GM12878 (cell line): ENCODE results near the gene SLC6A16. TPM values are rescaled to one million over a fixed set of nuclear protein-coding genes. Genes with fewer than 3 reads are reported as not detected.

Experiments
- ATF2 ChIP-seq: IDR thresholded peaks from 2 replicates; pipeline ENCODE4 v1.6.1; 2012; ENCODE audit warnings: low read length, inconsistent platforms
- ATF3 ChIP-seq: IDR thresholded peaks from 2 replicates; pipeline ENCODE4 v1.6.1; 2011; ENCODE audit warnings: low read depth, mild to moderate bottlenecking, low read length, moderate library complexity, borderline replicate concordance; ENCODE audit errors: extremely low read depth
- BCL11A ChIP-seq: IDR thresholded peaks from 2 replicates; pipeline ENCODE4 v1.6.1; 2011; ENCODE audit warnings: low read depth, low read length
- CBFB ChIP-seq: IDR thresholded peaks from 2 replicates; pipeline ENCODE4 v1.6.1; 2016; ENCODE audit warnings: antibody characterized with exemption, low read depth
- CBX5 ChIP-seq: sonication (generic); IDR thresholded peaks from 2 replicates; pipeline ENCODE4 v1.6.1; 2016; ENCODE audit warnings: low read depth, moderate library complexity, mild to moderate bottlenecking, inconsistent platforms
- CREM ChIP-seq: IDR thresholded peaks from 2 replicates; pipeline ENCODE4 v1.6.1; 2014; ENCODE audit warnings: antibody characterized with exemption, low read depth
- CTCF ChIP-seq, 3 experiments: IDR thresholded peaks in 2 of 3; conservative IDR thresholded peaks in 1 of 3; 2 replicates each; pipeline ENCODE4 v1.5.1; 2011; ENCODE audit warnings: low read depth in 3 of 3, low read length in 3 of 3, mild to moderate bottlenecking in 3 of 3, control low read depth in 2 of 3, moderate library complexity in 2 of 3, inconsistent platforms in 1 of 3, mixed read lengths in 1 of 3; ENCODE audit not compliant: control insufficient read depth in 2 of 3, insufficient read depth in 1 of 3; ENCODE audit errors: extremely low read depth in 1 of 3
- CUX1 ChIP-seq: IDR thresholded peaks from 2 replicates; pipeline ENCODE4 v1.6.1; 2012; ENCODE audit warnings: improper control_type of control experiment, low read depth, low read length; ENCODE audit not compliant: insufficient replicate concordance
- ETV6 ChIP-seq, 2 experiments: fragments of 450-650 bp in 1 of 2; IDR thresholded peaks in 1 of 2; conservative IDR thresholded peaks in 1 of 2; 2 replicates each; pipeline ENCODE4 v1.6.1; 2014; ENCODE audit warnings: antibody characterized with exemption in 1 of 2, borderline replicate concordance in 1 of 2, low read depth in 1 of 2, mild to moderate bottlenecking in 1 of 2, moderate library complexity in 1 of 2
- MTA3 ChIP-seq: IDR thresholded peaks from 2 replicates; pipeline ENCODE4 v1.6.1; 2012; ENCODE audit warnings: low read length, inconsistent platforms, borderline replicate concordance
- MXI1 ChIP-seq: fragments of 150-350 bp; IDR thresholded peaks from 2 replicates; pipeline ENCODE4 v1.6.1; 2011; ENCODE audit warnings: low read depth, mild to moderate bottlenecking, inconsistent platforms, low read length, improper control_type of control experiment
- NR2C1 ChIP-seq: fragments of 450-650 bp; IDR thresholded peaks from 2 replicates; pipeline ENCODE4 v1.6.1; 2017; ENCODE audit warnings: antibody characterized with exemption, mild to moderate bottlenecking, moderate library complexity
- PKNOX1 ChIP-seq: fragments of 450-650 bp; IDR thresholded peaks from 2 replicates; pipeline ENCODE4 v1.6.1; 2016; ENCODE audit warnings: mild to moderate bottlenecking
- POLR2A ChIP-seq: IDR thresholded peaks from 2 replicates; pipeline ENCODE4 v1.6.1; 2011; ENCODE audit warnings: low read depth, mild to moderate bottlenecking, low read length
- SIN3A ChIP-seq: IDR thresholded peaks from 2 replicates; pipeline ENCODE4 v1.6.1; 2012; ENCODE audit warnings: low read depth, low read length, improper control_type of control experiment
- SMC3 ChIP-seq: IDR thresholded peaks from 2 replicates; pipeline ENCODE4 v1.6.1; 2011; ENCODE audit warnings: low read length, improper control_type of control experiment, borderline replicate concordance
- STAT1 ChIP-seq: fragments of 450-650 bp; conservative IDR thresholded peaks from 2 replicates; pipeline ENCODE4 v1.6.1; 2014; ENCODE audit warnings: antibody characterized with exemption, mild to moderate bottlenecking
- USF1 ChIP-seq: IDR thresholded peaks from 2 replicates; pipeline ENCODE4 v1.6.1; 2011; ENCODE audit warnings: borderline replicate concordance, low read depth, mild to moderate bottlenecking, moderate library complexity, mixed read lengths, low read length; ENCODE audit not compliant: insufficient read depth; ENCODE audit errors: extremely low read length
- polyA plus RNA-seq, 11 experiments: library from polyadenylated mRNA; depleted of rRNA in 4 of 11; unstranded in 6 of 11; stranded (reverse) in 5 of 11; fragments of >200 nt; fragmentation: Nextera tagmentation in 4 of 11; fragmentation: Illumina TruSeq in 1 of 11; extraction: Ambion mirVana in 4 of 11; extraction: Trizol in 1 of 11; gene quantifications; 1 replicate in 1 of 11; 2 replicates in 10 of 11; pipeline versions ENCODE4 v1.2.1 to v1.2.3, GENCODE V29; 2011 to 2016; ENCODE audit warnings: inconsistent platforms in 2 of 11, missing spikeins in 2 of 11, low read depth in 1 of 11
- total RNA-seq, 4 experiments: library from RNA; depleted of rRNA in 3 of 4; stranded (reverse); fragments of >200 nt in 3 of 4; fragmentation: Illumina TruSeq in 1 of 4; extraction: Trizol in 1 of 4; gene quantifications; 2 replicates each; pipeline versions ENCODE4 v1.2.1 to v1.2.3, GENCODE V29; 2013 to 2021

The SLC6A16 gene
- total and polyA plus RNA-seq, 10 of the 15 experiments (the other 5 are each of a cell fraction or from before 2014, with no cell fraction given): 0.23 to 3.2 (median 0.54) TPM

- TF ChIP-seq CUX1: no peak
- TF ChIP-seq STAT1: no peak
- peak; percentile 58 for TF ChIP-seq MXI1
- peak; percentile 64; the same call in 1 of the 2 replicates for TF ChIP-seq MTA3
- peak in 1 of 2 experiments; percentile 80; a peak in 1 of 4 replicates for TF ChIP-seq ETV6 (conservative IDR thresholded peaks at IDR 0.05 in 1 of 2, IDR thresholded peaks at IDR 0.05 in 1 of 2; ENCODE audit: borderline replicate concordance in 1 of 2, low read depth in 1 of 2)
- TF ChIP-seq PKNOX1: no peak
- TF ChIP-seq CBFB: peak; percentile 63; the same call in 1 of the 2 replicates
- 0 out of 2 replicates have a peak, but pooled peaks have one; percentile 16 for TF ChIP-seq BCL11A
- no peak for TF ChIP-seq CTCF (IDR thresholded peaks at IDR 0.05 in 2 of 3, conservative IDR thresholded peaks at IDR 0.05 in 1 of 3; ENCODE audit: control insufficient read depth in 2 of 3, extremely low read depth in 1 of 3, insufficient read depth in 1 of 3, low read depth in 3 of 3, low read length in 3 of 3)
- TF ChIP-seq USF1: no peak
- peak; percentile 85 for TF ChIP-seq POLR2A
- no peak for TF ChIP-seq ATF3
- no peak for TF ChIP-seq SIN3A
- no peak for TF ChIP-seq SMC3
- TF ChIP-seq CREM: peak; percentile 47; the same call in 1 of the 2 replicates
- no peak for TF ChIP-seq NR2C1
- no peak for TF ChIP-seq CBX5
- no peak for TF ChIP-seq ATF2
These were observed 8.9 kb upstream of the SLC6A16 start (continued) for GRCh38 chr19:49333811-49334288.
